HG03097 (cell line): Measurements from ENCODE around the gene OSBPL10.
"Not testable (repeated sequence)": the region's sequence is repeated elsewhere in the genome, so short reads cannot be mapped to it uniquely, and the experiment has no call there.

Experiments
- ATAC-seq: cut with Tn5 transposase; IDR thresholded peaks from one replicate; pipeline ENCODE4 v1.9.1; 2021; ENCODE audit not compliant: unreplicated experiment, low FRiP score

OSBPL10 gene

DNA sequence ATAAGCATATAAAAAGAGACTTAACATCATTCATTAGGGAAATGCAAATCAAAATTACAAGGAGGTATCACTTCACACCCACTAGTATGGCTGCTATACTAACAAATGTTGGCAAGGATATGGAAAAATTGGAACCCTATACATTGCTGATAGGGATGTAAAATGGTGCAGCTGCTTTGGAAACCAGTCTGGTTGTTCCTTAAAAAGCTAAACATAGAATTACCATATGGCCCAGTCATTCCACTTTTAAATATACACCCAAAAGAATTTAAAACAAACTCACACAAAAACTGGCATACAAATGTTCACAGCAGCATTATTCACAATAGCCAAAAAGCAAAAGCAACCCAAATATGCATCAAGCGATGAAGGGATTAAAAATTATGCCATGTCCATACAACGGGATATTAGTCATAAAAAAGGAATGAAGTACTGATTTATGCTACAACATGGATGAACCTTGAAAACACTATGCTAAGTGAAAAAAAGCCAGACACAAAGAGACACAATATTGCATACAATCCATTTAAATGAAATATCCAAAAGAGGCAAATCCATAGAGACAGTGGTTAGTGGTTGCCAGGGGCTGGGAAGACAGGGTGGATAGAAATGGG lies 118.3 kb downstream of the OSBPL10 start:
- ATAC-seq = no peak

- no peak for ATAC-seq
These were observed 119.2 kb downstream of the OSBPL10 start for GRCh38 chr3:31861826-31862225.

DNA sequence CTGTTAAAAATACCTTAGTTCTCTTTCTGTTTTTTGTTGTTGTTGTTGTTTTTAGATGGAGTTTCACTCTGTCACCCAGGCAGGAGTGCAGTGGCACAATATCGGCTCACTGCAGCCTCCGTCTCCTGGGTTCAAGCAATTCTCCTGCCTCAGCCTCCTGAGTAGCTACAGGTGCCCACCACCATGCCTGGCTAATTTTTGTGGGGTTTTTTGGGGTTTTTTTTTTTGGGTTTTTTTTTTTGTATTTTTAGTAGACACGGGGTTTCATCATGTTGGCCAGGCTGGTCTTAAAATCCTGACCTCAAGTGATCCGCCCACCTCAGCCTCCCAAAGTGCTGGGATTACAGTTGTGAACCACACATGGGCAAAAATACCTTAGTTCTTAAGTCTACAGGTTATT lies 120.4 kb downstream of the OSBPL10 start:
- ATAC-seq = not testable (repeated sequence)

DNA sequence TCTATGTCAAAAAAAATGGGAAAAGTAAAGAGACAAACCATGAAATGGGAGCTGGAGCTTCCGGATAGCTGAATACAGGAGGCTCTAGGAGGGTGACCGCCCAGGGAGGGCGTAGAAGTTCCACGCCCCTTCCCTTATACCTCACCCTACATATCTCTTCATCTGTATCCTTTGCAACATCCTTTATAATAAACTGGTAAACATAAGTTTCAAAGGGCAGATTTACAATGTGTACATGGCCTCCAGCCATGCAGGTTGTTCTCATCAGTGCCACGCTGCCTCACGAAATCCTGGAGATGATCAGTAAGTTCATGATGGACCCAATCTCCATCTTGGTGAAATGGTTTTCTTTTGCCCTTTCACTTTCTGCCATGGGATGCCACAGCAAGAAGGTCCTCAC lies 121.8 kb downstream of the OSBPL10 start:
- no peak for ATAC-seq

GRCh38 chr3:31858439-31858838 lies 122.6 kb downstream of the OSBPL10 start:
- no peak for ATAC-seq

- ATAC-seq = no peak
These were observed 127.5 kb downstream of the OSBPL10 start for GRCh38 chr3:31853580-31853979.

DNA sequence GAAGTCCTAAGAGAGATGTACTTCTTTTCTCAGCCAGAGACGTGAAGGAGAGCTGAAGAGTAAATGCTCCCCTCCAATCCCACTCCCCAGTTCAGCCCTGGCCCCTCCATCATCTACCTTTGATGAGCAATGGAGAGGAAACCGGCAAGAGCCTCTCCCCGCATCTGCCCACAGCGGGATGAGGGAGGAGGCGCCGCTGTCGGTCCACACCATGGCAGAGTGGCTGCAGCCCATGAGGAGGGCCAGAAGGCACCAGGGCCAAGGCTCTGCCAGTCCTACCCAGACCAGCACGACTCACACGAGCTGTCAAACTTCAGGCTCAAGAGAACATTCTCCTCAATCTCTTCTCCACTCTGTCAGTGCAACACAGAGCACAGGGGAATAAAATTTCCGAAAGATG lies 129.8 kb downstream of the OSBPL10 start:
- no peak for ATAC-seq

- no peak for ATAC-seq
These were observed 132.2 kb downstream of the OSBPL10 start for GRCh38 chr3:31848911-31849310.

DNA sequence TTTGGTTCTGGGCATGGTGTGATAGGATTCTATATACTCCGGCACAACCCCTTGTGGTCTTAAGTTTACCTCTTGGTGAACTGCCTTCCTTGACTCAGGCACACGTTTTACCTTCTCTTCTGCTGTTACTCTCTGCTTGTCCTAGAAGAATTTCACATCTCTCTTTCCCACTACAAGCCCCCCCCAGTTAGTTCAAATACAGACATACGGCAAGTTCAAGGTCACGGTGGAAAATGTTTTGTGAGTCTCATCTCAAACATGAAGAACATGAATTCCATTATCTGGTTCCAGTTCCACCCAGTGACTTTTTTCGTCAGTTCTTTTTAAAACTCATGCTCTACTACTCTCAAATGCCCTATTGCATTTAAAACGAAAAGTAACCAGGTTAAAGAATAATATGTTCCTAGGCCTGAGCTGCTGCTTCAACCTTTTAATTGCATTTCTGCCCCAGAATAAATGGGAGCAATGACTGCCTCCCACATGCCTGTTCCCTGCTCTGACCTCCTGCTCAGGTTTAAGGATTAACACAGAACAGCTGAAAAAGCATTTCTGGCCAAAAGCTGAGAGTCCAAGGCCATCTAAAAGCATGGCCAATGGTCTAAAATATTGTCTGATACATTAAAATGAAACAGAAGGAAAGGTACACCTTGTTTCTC lies 132.8 kb downstream of the OSBPL10 start:
- no peak for ATAC-seq

GRCh38 chr3:31847760-31848159 lies 133.3 kb downstream of the OSBPL10 start:
- ATAC-seq = no peak

DNA sequence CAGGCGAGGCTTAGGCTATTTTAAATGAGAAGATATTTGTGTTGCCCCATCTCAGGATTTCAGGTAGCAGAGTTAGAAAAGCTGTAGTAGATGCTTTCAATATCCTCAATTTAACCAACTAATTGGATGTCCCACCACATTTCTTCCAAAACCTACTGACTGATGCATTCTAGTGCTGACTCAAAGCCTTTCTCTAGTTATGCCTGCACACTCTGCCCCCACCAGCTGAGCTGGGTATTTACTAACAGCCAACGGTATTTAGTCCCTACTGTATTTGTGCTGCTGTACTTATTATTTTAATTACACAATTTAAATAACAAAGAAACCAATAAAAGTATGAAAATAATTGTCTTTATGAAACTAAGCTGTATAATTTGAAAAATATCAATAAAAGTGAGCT lies 139.5 kb downstream of the OSBPL10 start:
- no peak for ATAC-seq

DNA sequence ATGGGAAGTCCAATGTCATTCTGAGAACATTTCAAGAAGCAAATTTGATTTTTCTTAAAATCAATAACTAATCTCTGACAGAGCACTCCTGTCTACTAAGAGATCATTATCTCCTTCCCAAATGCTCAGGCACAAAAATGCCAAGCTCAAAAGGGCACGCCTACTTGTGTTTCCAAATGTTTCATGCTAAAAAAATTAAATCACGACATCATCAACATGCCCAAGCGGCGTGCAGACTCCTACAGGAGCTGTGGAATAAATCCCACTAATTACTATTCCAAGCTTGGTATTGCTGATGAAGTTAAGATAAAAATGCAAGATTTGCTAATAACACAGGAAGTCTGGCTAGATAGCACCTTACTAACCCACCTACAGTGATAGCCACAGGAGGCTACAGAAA lies 140.8 kb downstream of the OSBPL10 start:
- no peak for ATAC-seq

DNA sequence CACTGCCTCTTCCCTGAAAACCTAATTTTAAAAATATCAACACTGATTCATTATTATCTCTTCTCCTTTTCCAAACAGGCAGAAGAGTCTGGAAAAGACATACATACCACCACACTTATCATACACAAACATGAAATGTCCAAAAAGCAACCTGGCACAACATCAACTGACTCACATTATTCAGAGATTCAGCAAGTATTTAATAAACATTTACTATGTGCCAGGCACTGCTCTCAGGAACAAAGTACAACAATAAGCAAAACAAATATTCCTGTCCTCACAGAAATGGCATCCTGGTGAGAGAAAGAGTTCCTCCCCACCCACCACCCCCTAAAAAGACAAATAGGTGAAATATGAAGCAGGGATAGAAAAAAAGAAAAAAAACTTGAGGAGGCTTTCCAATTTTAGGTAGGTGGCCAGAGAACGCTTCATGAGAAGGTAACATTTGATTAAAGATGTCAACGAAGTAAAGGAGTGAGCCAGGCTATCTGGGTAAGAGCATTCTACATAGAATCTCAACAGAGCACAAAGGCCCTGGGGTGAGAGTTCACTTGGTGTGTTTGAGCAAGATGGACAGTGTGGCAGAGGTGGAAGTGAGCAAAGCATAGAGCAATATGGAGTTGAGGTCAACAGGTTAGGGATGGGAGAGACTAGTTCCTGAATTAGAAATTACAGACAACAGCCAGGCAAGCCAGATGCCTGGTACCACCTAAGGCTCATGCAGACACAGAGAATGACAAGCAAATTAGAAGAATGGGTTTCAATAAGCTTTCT lies 141.7 kb downstream of the OSBPL10 start:
- ATAC-seq = no peak

GRCh38 chr3:31836131-31837075 lies 144.7 kb downstream of the OSBPL10 start:
- no peak for ATAC-seq

GRCh38 chr3:31833391-31834190 lies 147.5 kb downstream of the OSBPL10 start:
- no peak for ATAC-seq

GRCh38 chr3:31832551-31832950 lies 148.5 kb downstream of the OSBPL10 start:
- no peak for ATAC-seq

- no peak for ATAC-seq
These were observed 149.5 kb downstream of the OSBPL10 start for GRCh38 chr3:31831591-31831990.

DNA sequence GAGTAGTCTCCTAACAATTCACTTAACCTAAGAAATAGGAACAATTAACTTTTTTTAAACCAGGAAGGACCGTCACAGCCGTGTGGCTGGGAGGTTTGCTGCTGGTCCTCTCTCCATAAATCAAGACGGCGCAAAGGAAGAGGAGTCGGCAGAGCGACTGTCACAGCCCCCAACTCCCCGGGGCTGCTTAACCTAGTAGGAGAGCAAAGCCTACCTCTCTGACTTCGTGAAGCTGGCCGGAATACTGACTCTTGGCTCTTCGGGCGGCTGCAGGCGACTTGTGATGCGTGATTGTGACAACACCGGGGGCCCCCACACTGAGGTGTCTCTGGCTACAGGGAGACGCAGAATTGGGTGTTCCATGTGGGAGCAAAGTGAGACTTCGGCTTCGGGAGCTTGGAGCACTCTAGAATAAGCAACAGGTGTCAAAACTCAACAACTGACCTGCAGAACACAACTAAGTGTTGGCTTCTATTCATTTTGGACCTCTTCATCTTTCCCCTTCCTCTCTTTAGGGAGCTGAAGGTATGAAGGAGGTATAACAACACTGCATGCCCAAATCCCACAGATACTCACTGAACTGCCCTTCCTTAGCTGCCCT lies 151.1 kb downstream of the OSBPL10 start:
- ATAC-seq = no peak

- ATAC-seq = no peak
These were observed 152.1 kb downstream of the OSBPL10 start for GRCh38 chr3:31829010-31829409.

DNA sequence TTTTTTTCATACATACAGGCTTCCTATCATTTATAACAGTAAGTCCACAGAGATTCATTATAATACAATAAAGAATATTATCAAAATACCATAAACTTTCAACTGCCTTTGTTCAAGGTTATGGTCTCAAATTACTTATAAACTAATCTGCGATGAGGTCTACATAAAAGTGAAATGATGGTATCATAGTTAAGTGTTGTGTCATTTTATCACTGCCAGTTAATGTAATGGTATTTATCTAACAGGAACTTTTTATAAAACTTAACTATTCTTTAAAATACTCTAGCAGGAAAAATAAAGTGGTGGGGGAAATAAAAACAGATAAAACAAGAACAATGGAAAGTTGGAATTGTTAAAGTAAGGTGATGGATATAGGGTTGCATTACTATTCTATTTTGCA lies 153.1 kb downstream of the OSBPL10 start:
- ATAC-seq = no peak
